Uterus (tissue), 2 donors: ENCODE results near the gene LRRC72.

Experiments
- POLR2A ChIP-seq, 2 donors: fragments of 450-650 bp; IDR thresholded peaks; one replicate each; pipeline ENCODE4 v1.6.1; 2016; ENCODE audit warnings: antibody characterized with exemption in 2 of 2, mild to moderate bottlenecking in 1 of 2, moderate library complexity in 1 of 2
- TF ChIP-seq, protein P1 (sequence below), 4 experiments: fragments of 200-600 bp in 2 of 4; fragments of 450-650 bp in 2 of 4; sonication (generic) in 2 of 4; IDR thresholded peaks; one replicate each; pipeline ENCODE4 v1.5.1; 2016 to 2019; ENCODE audit warnings: antibody characterized with exemption in 4 of 4, mild to moderate bottlenecking in 2 of 4, moderate library complexity in 1 of 4

- TF ChIP-seq, protein P1, sequence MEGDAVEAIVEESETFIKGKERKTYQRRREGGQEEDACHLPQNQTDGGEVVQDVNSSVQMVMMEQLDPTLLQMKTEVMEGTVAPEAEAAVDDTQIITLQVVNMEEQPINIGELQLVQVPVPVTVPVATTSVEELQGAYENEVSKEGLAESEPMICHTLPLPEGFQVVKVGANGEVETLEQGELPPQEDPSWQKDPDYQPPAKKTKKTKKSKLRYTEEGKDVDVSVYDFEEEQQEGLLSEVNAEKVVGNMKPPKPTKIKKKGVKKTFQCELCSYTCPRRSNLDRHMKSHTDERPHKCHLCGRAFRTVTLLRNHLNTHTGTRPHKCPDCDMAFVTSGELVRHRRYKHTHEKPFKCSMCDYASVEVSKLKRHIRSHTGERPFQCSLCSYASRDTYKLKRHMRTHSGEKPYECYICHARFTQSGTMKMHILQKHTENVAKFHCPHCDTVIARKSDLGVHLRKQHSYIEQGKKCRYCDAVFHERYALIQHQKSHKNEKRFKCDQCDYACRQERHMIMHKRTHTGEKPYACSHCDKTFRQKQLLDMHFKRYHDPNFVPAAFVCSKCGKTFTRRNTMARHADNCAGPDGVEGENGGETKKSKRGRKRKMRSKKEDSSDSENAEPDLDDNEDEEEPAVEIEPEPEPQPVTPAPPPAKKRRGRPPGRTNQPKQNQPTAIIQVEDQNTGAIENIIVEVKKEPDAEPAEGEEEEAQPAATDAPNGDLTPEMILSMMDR (IDR thresholded peaks at IDR 0.05), result no peak
- no peak for TF ChIP-seq POLR2A (IDR thresholded peaks at IDR 0.05)
These were observed 57.2 kb downstream of the LRRC72 start for GRCh38 chr7:16583834-16584233.
